Hepatocyte (in vitro differentiated cells): ENCODE results near the gene PXDN. TPM values are rescaled to one million over a fixed set of nuclear protein-coding genes. Genes with fewer than 3 reads are reported as not detected.

Experiments
- DNase-seq: peaks from one replicate; pipeline ENCODE4 v3.0.0-alpha.2; 2016; ENCODE audit warnings: low spot score
- H2AFZ ChIP-seq: fragments of 200-600 bp; sonication (generic); 2 replicates; pipeline ENCODE4 v1.6.0; 2016; ENCODE audit warnings: antibody characterized with exemption, mild to moderate bottlenecking
- H3K27ac ChIP-seq: fragments of 200-600 bp; sonication (generic); 2 replicates; pipeline ENCODE4 v1.5.1; 2016; ENCODE audit warnings: mild to moderate bottlenecking
- H3K27me3 ChIP-seq: fragments of 200-600 bp; sonication (generic); 2 replicates; pipeline ENCODE4 v1.6.1; 2016
- H3K36me3 ChIP-seq: fragments of 200-600 bp; sonication (generic); replicated peaks from 2 replicates; pipeline ENCODE4 v1.5.1; 2016; ENCODE audit warnings: low read depth; ENCODE audit not compliant: insufficient read depth
- H3K4me1 ChIP-seq: fragments of 200-600 bp; sonication (generic); 2 replicates; pipeline ENCODE4 v1.5.1; 2016; ENCODE audit warnings: mild to moderate bottlenecking, moderate library complexity; ENCODE audit not compliant: insufficient read depth
- H3K4me2 ChIP-seq: fragments of 200-600 bp; sonication (generic); 2 replicates; pipeline ENCODE4 v1.6.0; 2016
- H3K4me3 ChIP-seq: fragments of 200-600 bp; sonication (generic); 2 replicates; pipeline ENCODE4 v1.5.1; 2016; ENCODE audit warnings: mild to moderate bottlenecking
- H3K79me2 ChIP-seq: fragments of 200-600 bp; sonication (generic); 2 replicates; pipeline ENCODE4 v1.6.0; 2017; ENCODE audit warnings: mild to moderate bottlenecking
- H3K9me2 ChIP-seq: fragments of 200-600 bp; sonication (generic); replicated peaks from 2 replicates; pipeline ENCODE4 v1.6.0; 2017; ENCODE audit warnings: mild to moderate bottlenecking; ENCODE audit not compliant: insufficient read depth
- H3K9me3 ChIP-seq: fragments of 200-600 bp; sonication (generic); 2 replicates; pipeline ENCODE4 v1.5.1; 2016; ENCODE audit warnings: low read depth, mild to moderate bottlenecking
- H4K20me1 ChIP-seq: fragments of 200-600 bp; sonication (generic); 2 replicates; pipeline ENCODE4 v1.6.0; 2016; ENCODE audit warnings: mild to moderate bottlenecking; ENCODE audit not compliant: insufficient read depth, poor library complexity, severe bottlenecking
- EZH2 ChIP-seq: fragments of 200-600 bp; sonication (generic); IDR thresholded peaks from 2 replicates; pipeline ENCODE4 v1.6.1; 2016; ENCODE audit warnings: antibody characterized with exemption, mild to moderate bottlenecking, borderline replicate concordance
- EZH2phosphoT487 ChIP-seq: fragments of 200-600 bp; sonication (generic); IDR thresholded peaks from one replicate; pipeline ENCODE4 v1.6.1; 2018; ENCODE audit warnings: antibody characterized with exemption, mild to moderate bottlenecking, low read depth, moderate library complexity; ENCODE audit not compliant: unreplicated experiment, severe bottlenecking
- WGBS: methylation state at CpG from one replicate; pipeline ENCODE4 v1.1.6; 2016; ENCODE audit warnings: low lambda C conversion rate; ENCODE audit errors: missing lambda C conversion rate; 5-methylcytosine and 5-hydroxymethylcytosine counted together
- polyA plus RNA-seq: library from polyadenylated mRNA; unstranded; fragments of >200 nt; fragmentation: Nextera tagmentation; extraction: Ambion mirVana; gene quantifications from 2 replicates; pipeline ENCODE4 v1.2.1, GENCODE V29; 2016
- total RNA-seq: library from RNA; depleted of rRNA; stranded (reverse); fragments of >200 nt; gene quantifications from 2 replicates; pipeline ENCODE4 v1.2.3, GENCODE V29; 2014
- TF ChIP-seq, protein P1 (sequence below): fragments of 200-600 bp; sonication (generic); IDR thresholded peaks from 2 replicates; pipeline ENCODE4 v1.5.1; 2016; ENCODE audit warnings: antibody characterized with exemption, mild to moderate bottlenecking; ENCODE audit not compliant: poor library complexity

The PXDN gene
- total and polyA plus RNA-seq, 2 experiments from 2014 or later: 107 to 118 TPM

DNA sequence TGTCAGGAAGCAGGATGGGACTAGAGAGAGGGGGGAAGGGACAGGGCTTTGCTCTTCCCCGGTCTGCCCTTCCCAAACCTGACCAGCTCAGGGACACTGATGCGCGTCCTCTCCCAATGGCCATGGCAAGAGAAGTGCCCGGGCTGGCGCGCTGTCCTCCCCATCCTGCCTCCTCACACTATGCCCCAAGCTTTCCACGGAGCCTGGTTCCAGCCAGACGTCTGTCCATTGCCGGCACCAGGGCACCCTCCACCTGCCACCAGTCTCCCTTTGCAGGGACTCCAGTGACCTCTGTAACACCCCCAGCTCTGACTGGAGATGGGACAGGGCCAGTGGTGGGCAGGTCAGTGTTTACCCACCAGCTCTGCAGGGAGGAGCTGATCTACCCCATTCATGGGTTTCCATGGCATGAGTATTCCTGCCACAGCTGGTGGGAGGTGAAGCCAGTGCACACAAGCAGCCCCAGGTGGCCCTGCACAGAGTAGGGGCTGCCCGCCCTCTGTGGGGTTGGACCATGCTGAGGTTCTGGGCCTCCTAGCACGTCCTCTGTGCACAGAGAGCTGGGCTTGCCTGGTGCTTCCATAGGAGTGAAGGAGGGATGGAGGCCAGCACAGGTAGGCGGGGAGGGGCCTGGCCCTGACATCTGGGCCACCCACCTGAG lies 109.5 kb downstream of the PXDN start:
- TF ChIP-seq, protein P1, sequence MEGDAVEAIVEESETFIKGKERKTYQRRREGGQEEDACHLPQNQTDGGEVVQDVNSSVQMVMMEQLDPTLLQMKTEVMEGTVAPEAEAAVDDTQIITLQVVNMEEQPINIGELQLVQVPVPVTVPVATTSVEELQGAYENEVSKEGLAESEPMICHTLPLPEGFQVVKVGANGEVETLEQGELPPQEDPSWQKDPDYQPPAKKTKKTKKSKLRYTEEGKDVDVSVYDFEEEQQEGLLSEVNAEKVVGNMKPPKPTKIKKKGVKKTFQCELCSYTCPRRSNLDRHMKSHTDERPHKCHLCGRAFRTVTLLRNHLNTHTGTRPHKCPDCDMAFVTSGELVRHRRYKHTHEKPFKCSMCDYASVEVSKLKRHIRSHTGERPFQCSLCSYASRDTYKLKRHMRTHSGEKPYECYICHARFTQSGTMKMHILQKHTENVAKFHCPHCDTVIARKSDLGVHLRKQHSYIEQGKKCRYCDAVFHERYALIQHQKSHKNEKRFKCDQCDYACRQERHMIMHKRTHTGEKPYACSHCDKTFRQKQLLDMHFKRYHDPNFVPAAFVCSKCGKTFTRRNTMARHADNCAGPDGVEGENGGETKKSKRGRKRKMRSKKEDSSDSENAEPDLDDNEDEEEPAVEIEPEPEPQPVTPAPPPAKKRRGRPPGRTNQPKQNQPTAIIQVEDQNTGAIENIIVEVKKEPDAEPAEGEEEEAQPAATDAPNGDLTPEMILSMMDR: no peak
- no peak for TF ChIP-seq EZH2phosphoT487
- TF ChIP-seq EZH2: no peak
- Histone ChIP-seq H3K9me3 (no peaks in the 10 kb centered on the region), H3K36me3 (no peaks in the 10 kb centered on the region), H3K4me1 (peaks cover 19% of the 10 kb centered on the region), H3K9me2 (no peaks in the 10 kb centered on the region), H3K27me3 (no peaks in the 10 kb centered on the region), H3K79me2 (no peaks in the 10 kb centered on the region), H3K27ac (no peak overlapping the region), H2AFZ (no peak overlapping the region), H3K4me2 (no peak overlapping the region), H3K4me3 (no peak overlapping the region), H4K20me1 (no peaks in the 10 kb centered on the region)
- 97% methylated on average over 12 of the region's 12 CpGs for WGBS
- DNase-seq: no peak

DNA sequence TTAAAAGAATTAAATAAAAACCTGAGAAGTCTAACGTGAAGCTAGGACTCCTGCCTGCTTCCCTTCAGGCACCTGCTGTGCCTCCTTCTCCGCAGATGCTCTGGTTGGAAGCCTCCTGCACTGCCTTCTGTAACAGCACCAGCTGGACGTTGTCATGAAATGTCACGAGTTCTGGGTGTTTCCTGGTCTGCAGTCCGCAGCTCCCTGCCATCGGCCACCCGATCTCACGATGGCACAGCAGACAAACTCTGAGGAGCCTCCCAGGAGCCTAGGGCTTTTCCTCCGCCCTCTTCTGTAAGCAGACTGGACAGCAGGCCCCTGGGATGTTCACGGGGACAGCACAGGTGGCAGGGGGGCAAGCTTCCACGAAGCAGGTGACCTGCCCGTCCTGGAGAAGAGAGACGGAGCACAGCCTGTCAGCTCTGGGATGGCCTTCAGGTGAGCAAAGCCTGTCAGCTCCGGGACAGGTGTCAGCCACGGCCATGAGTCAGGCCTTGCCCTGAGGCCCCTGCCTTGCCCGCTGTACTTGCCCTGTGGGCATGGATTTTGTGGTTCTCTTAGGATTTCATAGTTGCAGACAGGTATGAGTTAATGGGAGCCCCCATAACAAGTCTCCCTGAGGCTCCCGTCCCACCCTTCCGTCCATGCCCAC lies 110.3 kb downstream of the PXDN start:
- DNase-seq: no peak
- H3K9me2 ChIP-seq: no peaks in the 10 kb centered on the region
- no peaks in the 10 kb centered on the region for H3K9me3 ChIP-seq
- WGBS: 84% methylated on average over 18 of the region's 18 CpGs
- peaks cover 19% of the 10 kb centered on the region for H3K4me1 ChIP-seq
- no peak overlapping the region for H3K4me2 ChIP-seq
- no peaks in the 10 kb centered on the region for H4K20me1 ChIP-seq
- H2AFZ ChIP-seq: no peak overlapping the region
- TF ChIP-seq EZH2 (no peak), EZH2phosphoT487 (no peak)
- TF ChIP-seq, protein P1: no peak
- no peaks in the 10 kb centered on the region for H3K79me2 ChIP-seq
- no peaks in the 10 kb centered on the region for H3K36me3 ChIP-seq
- peak overlapping the region; percentile 80 for H3K27ac ChIP-seq
- H3K27me3 ChIP-seq: no peaks in the 10 kb centered on the region
- H3K4me3 ChIP-seq: no peak overlapping the region

DNA sequence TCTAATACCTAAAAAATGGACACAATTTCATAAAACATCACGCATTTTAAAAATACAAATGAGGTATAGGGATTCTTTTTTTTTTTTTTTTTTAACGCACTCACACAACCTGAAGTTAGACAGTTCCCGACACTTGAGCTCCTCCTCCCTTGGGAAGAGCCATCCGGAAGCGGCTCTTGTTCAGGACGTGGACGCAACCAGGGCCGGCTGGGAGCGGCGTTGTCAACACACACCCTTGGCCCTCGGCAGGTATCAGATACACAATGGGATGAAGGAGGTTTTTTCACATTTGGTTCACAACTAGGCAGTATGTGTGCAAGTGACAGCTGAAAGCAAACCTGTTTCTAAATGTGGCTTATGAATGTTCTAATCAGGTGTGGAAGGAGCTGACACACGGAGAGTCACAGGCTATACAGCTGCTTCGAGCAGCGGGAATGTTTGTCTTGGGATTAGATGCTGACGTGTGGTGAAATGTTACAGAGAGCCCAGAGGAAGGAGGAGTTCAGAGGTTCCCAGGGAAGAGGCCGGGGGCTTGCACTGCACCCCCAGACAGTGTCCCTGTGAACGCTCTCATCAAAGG lies 111.1 kb downstream of the PXDN start:
- no peak for TF ChIP-seq EZH2phosphoT487
- TF ChIP-seq, protein P1: no peak
- TF ChIP-seq EZH2: no peak

More for the DNA sequence above, 111.1 kb downstream of the PXDN start:
- Histone ChIP-seq H3K9me3 (no peaks in the 10 kb centered on the region), H3K4me1 (peaks cover 19% of the 10 kb centered on the region), H3K27me3 (no peaks in the 10 kb centered on the region), H3K27ac (peak overlapping the region; percentile 80), H3K4me2 (peak overlapping the region; percentile 19), H3K9me2 (no peaks in the 10 kb centered on the region), H2AFZ (no peak overlapping the region), H3K36me3 (no peaks in the 10 kb centered on the region), H4K20me1 (no peaks in the 10 kb centered on the region), H3K4me3 (no peak overlapping the region), H3K79me2 (no peaks in the 10 kb centered on the region)
- WGBS: 69% methylated on average over 16 of the region's 17 CpGs
- DNase-seq: peak; percentile 50
